Measurements from ENCODE around the gene BAIAP2L2. TPM values are rescaled to one million over a fixed set of nuclear protein-coding genes. Genes with fewer than 3 reads are reported as not detected.
A peak's percentile ranks its signal among the peaks of the same experiment; 100 is the strongest.

Gene BAIAP2L2
- total RNA-seq, 3 donors from 2014 or later (not counting 1 experiment from before 2014, with no cell fraction given): 0.99 to 1.9 (median 1.2) TPM

GRCh38 chr22:38115423-38116205, 5.1 kb upstream of the BAIAP2L2 start:
- H3K36me3 ChIP-seq (ENCODE audit: control insufficient read depth, insufficient read depth, low read length): peaks cover 32% of the 10 kb centered on the region
- H3K27me3 ChIP-seq (ENCODE audit: control insufficient read depth, insufficient read depth, low read length): no peaks in the 10 kb centered on the region
- WGBS (ENCODE audit: insufficient coverage): 97% methylated on average over 31 of the region's 31 CpGs
- no peak overlapping the region for H3K27ac ChIP-seq (ENCODE audit: low read length)
- no peak for DNase-seq
- no peaks in the 10 kb centered on the region for H3K9me3 ChIP-seq (ENCODE audit: control insufficient read depth, insufficient read depth, low read length)
- H3K4me3 Mint-ChIP-seq: no peak overlapping the region
- intact Hi-C loops (cut with micrococcal nuclease): no loop called here
- H3K4me3 ChIP-seq (ENCODE audit: low read length): no peak overlapping the region
- peaks cover 11% of the 10 kb centered on the region for H3K4me1 ChIP-seq (ENCODE audit: control insufficient read depth, insufficient read depth, low read length)
- TF ChIP-seq, protein P1, sequence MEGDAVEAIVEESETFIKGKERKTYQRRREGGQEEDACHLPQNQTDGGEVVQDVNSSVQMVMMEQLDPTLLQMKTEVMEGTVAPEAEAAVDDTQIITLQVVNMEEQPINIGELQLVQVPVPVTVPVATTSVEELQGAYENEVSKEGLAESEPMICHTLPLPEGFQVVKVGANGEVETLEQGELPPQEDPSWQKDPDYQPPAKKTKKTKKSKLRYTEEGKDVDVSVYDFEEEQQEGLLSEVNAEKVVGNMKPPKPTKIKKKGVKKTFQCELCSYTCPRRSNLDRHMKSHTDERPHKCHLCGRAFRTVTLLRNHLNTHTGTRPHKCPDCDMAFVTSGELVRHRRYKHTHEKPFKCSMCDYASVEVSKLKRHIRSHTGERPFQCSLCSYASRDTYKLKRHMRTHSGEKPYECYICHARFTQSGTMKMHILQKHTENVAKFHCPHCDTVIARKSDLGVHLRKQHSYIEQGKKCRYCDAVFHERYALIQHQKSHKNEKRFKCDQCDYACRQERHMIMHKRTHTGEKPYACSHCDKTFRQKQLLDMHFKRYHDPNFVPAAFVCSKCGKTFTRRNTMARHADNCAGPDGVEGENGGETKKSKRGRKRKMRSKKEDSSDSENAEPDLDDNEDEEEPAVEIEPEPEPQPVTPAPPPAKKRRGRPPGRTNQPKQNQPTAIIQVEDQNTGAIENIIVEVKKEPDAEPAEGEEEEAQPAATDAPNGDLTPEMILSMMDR (IDR thresholded peaks at IDR 0.05): no peak
- H3K4me1 Mint-ChIP-seq: peaks cover 5 to 15% of the 10 kb centered on the region in 2 donors
- no peaks in the 10 kb centered on the region for H3K27me3 Mint-ChIP-seq (ENCODE audit: low read depth in 2 of 2)
- no peak for ATAC-seq
- H3K27ac Mint-ChIP-seq: no peak overlapping the region
- H3K36me3 Mint-ChIP-seq: no peaks in the 10 kb centered on the region
- H3K9me3 Mint-ChIP-seq: no peaks in the 10 kb centered on the region

- peak; percentile 82 to 83 for DNase-seq
- intact Hi-C loops (cut with micrococcal nuclease): loop anchor here (1.0 kb wide), 1 partner anchor 116 kb away; no protein-coding TSS in a partner anchor
- Mint-ChIP-seq H3K4me1 (peaks cover 8 to 18% of the 10 kb centered on the region in 2 donors), H3K27me3 (ENCODE audit: low read depth in 2 of 2) (no peaks in the 10 kb centered on the region), H3K9me3 (peaks cover 0 to 2% of the 10 kb centered on the region in 2 donors), H3K27ac (peak overlapping the region; percentile 47 to 65), H3K36me3 (no peaks in the 10 kb centered on the region), H3K4me3 (peak overlapping the region; percentile 50)
- Histone ChIP-seq H3K4me3 (ENCODE audit: low read length) (no peak overlapping the region), H3K27ac (ENCODE audit: low read length) (no peak overlapping the region), H3K9me3 (ENCODE audit: control insufficient read depth, insufficient read depth, low read length) (peaks cover 5% of the 10 kb centered on the region), H3K4me1 (ENCODE audit: control insufficient read depth, insufficient read depth, low read length) (peaks cover 11% of the 10 kb centered on the region), H3K27me3 (ENCODE audit: control insufficient read depth, insufficient read depth, low read length) (no peaks in the 10 kb centered on the region), H3K36me3 (ENCODE audit: control insufficient read depth, insufficient read depth, low read length) (peaks cover 32% of the 10 kb centered on the region)
- TF ChIP-seq, protein P1 (IDR thresholded peaks at IDR 0.05): peak; percentile 86
- WGBS (ENCODE audit: insufficient coverage): 63% methylated on average over 32 of the region's 32 CpGs
- ATAC-seq: peak; percentile 88 to 96 (median 95)
These were observed 4.3 kb upstream of the BAIAP2L2 start for GRCh38 chr22:38114484-38115398.

- peaks cover 0 to 3% of the 10 kb centered on the region in 2 donors for H3K9me3 Mint-ChIP-seq
- TF ChIP-seq, protein P1 (IDR thresholded peaks at IDR 0.05): no peak
These were observed 1.9 kb upstream of the BAIAP2L2 start for GRCh38 chr22:38112381-38112780.

More at GRCh38 chr22:38112381-38112780, 1.9 kb upstream of the BAIAP2L2 start:
- H3K4me3 ChIP-seq (ENCODE audit: low read length): no peak overlapping the region
- DNase-seq (no peak), ATAC-seq (no peak)
- peaks cover 11% of the 10 kb centered on the region for H3K4me1 ChIP-seq (ENCODE audit: control insufficient read depth, insufficient read depth, low read length)
- peaks cover 5% of the 10 kb centered on the region for H3K9me3 ChIP-seq (ENCODE audit: control insufficient read depth, insufficient read depth, low read length)
- Mint-ChIP-seq H3K27me3 (ENCODE audit: low read depth in 2 of 2) (no peaks in the 10 kb centered on the region), H3K27ac (peak overlapping the region in 1 of 2 donors; percentile 59), H3K4me1 (peaks cover 10 to 31% of the 10 kb centered on the region in 2 donors), H3K4me3 (no peak overlapping the region), H3K36me3 (no peaks in the 10 kb centered on the region)
- WGBS (ENCODE audit: insufficient coverage): 95% methylated on average over 22 of the region's 22 CpGs
- peaks cover 28% of the 10 kb centered on the region for H3K36me3 ChIP-seq (ENCODE audit: control insufficient read depth, insufficient read depth, low read length)
- no peaks in the 10 kb centered on the region for H3K27me3 ChIP-seq (ENCODE audit: control insufficient read depth, insufficient read depth, low read length)
- intact Hi-C loops (cut with micrococcal nuclease): no loop called here
- no peak overlapping the region for H3K27ac ChIP-seq (ENCODE audit: low read length)
